Stimulated activated CD4-positive, alpha-beta T cell treated with anti-CD3 and anti-CD28 coated beads, Interleukin-1b, Interleukin-23, amount 100 ng/mL, for 24 hours (primary cell): ENCODE measurements around the gene HCAR2.
A peak's percentile ranks its signal among the peaks of the same experiment; 100 is the strongest.
"Not testable (repeated sequence)": the region's sequence is repeated elsewhere in the genome, so short reads cannot be mapped to it uniquely, and the experiment has no call there.

Experiments used
- DNase-seq, 4 experiments: peaks; one replicate each; pipeline ENCODE4 v3.0.0-alpha.2; 2020; ENCODE audit warnings: low read depth in 4 of 4, low spot score in 1 of 4

Gene HCAR2

GRCh38 chr12:122702890-122703611, at the start of gene HCAR2:
Gene HCAR2 (minus strand): TSS chr12:122703357. CDS start chr12:122703283, 74 bp downstream.
- not testable (repeated sequence) for DNase-seq

GRCh38 chr12:122752464-122753318, 49.5 kb upstream of the HCAR2 start, which contains the start of gene DENR:
Gene DENR (plus strand): TSS chr12:122752824. CDS start chr12:122753702, 878 bp downstream.
- peak; percentile 97 to 100 (median 98) for DNase-seq

- not testable (repeated sequence) for DNase-seq
Measured at GRCh38 chr12:122750781-122751515, 47.8 kb upstream of the HCAR2 start.

GRCh38 chr12:122749569-122750332, 46.6 kb upstream of the HCAR2 start:
- DNase-seq = no peak

GRCh38 chr12:122747224-122748135, 44.3 kb upstream of the HCAR2 start:
- no peak for DNase-seq

- DNase-seq = no peak
Measured at GRCh38 chr12:122743895-122744525, 40.9 kb upstream of the HCAR2 start.

GRCh38 chr12:122740351-122740750, 37.2 kb upstream of the HCAR2 start:
- no peak for DNase-seq

- no peak for DNase-seq
Measured at GRCh38 chr12:122738571-122738970, 35.4 kb upstream of the HCAR2 start.

GRCh38 chr12:122732611-122733010, 29.5 kb upstream of the HCAR2 start:
- DNase-seq = no peak

GRCh38 chr12:122732170-122732569, 29.0 kb upstream of the HCAR2 start:
- no peak for DNase-seq

GRCh38 chr12:122730215-122731014, 27.3 kb upstream of the HCAR2 start, which contains the start of gene HCAR1:
Gene HCAR1 (minus strand): TSS chr12:122730844. CDS start chr12:122730339, 505 bp downstream.
- peak in 2 of 4 experiments; percentile 14 to 50 for DNase-seq

GRCh38 chr12:122729583-122730214, 26.5 kb upstream of the HCAR2 start:
- no peak for DNase-seq

- DNase-seq = no peak
Measured at GRCh38 chr12:122726080-122726558, 23.0 kb upstream of the HCAR2 start.

- DNase-seq = no peak
Measured at GRCh38 chr12:122725452-122726079, 22.4 kb upstream of the HCAR2 start.

GRCh38 chr12:122724641-122725243, 21.6 kb upstream of the HCAR2 start:
- no peak for DNase-seq

- no peak for DNase-seq
Measured at GRCh38 chr12:122722387-122722786, 19.2 kb upstream of the HCAR2 start.
